HEK293 (cell line): ENCODE results near the gene DBH.

Experiments
- CTCF ChIA-PET: fragments of 350-600 bp; formaldehyde crosslinking; extraction: SDS; loops from one replicate; lab custom pipeline; 2021; ENCODE audit warnings: antibody characterized with exemption; lab: Yijun Ruan, JAX
- POLR2A ChIA-PET: fragments of 300-600 bp; formaldehyde crosslinking; extraction: SDS; loops from one replicate; lab custom pipeline; 2020; ENCODE audit warnings: antibody characterized with exemption, inconsistent platforms; lab: Yijun Ruan, JAX
- H3K27ac ChIP-seq: fragments of 200-500 bp; sonication (Bioruptor generic); 2 replicates; pipeline ENCODE4 v1.5.1; 2014; ENCODE audit warnings: low read depth, low read length, control low read depth, inconsistent platforms; ENCODE audit errors: extremely low read depth
- H3K36me3 ChIP-seq, 2 experiments: fragments of 200-500 bp in 1 of 2; sonication (Bioruptor generic) in 1 of 2; 1 replicate in 1 of 2; 2 replicates in 1 of 2; pipeline ENCODE4 v1.5.1; 2014 to 2017; ENCODE audit warnings: inconsistent platforms in 2 of 2, low read length in 2 of 2; ENCODE audit not compliant: control insufficient read depth in 2 of 2, insufficient read depth in 1 of 2
- H3K4me1 ChIP-seq: fragments of 200-500 bp; sonication (Bioruptor generic); 2 replicates; pipeline ENCODE4 v1.5.1; 2014; ENCODE audit warnings: mild to moderate bottlenecking, low read length, inconsistent platforms; ENCODE audit not compliant: control insufficient read depth, insufficient read depth
- H3K4me3 ChIP-seq: 2 replicates; pipeline ENCODE4 v1.5.1; 2011; ENCODE audit warnings: low read depth, mild to moderate bottlenecking, control low read depth, low read length, moderate library complexity
- H3K9me3 ChIP-seq: fragments of 200-500 bp; sonication (Bioruptor generic); 2 replicates; pipeline ENCODE4 v1.5.1; 2014; ENCODE audit warnings: low read depth, low read length, inconsistent platforms; ENCODE audit not compliant: control insufficient read depth, insufficient read depth
- BCL11A ChIP-seq: fragments of 450-650 bp; formaldehyde crosslinking; IDR thresholded peaks from 2 replicates; pipeline ENCODE4 v1.5.1; 2016; ENCODE audit warnings: low read depth, missing biosample characterization, missing genetic modification characterization
- EGR2 ChIP-seq: fragments of 450-650 bp; formaldehyde crosslinking; IDR thresholded peaks from 2 replicates; pipeline ENCODE4 v1.5.1; 2016; ENCODE audit warnings: low read depth, missing biosample characterization, missing genetic modification characterization
- FEZF1 ChIP-seq: fragments of 450-650 bp; formaldehyde crosslinking; IDR thresholded peaks from 2 replicates; pipeline ENCODE4 v1.5.1; 2016; ENCODE audit warnings: missing biosample characterization, missing genetic modification characterization
- GLIS1 ChIP-seq: fragments of 450-650 bp; formaldehyde crosslinking; IDR thresholded peaks from 2 replicates; pipeline ENCODE4 v1.5.1; 2016; ENCODE audit warnings: missing biosample characterization, missing genetic modification characterization
- KLF7 ChIP-seq: fragments of 450-650 bp; formaldehyde crosslinking; IDR thresholded peaks from 2 replicates; pipeline ENCODE4 v1.5.1; 2016; ENCODE audit warnings: missing biosample characterization, missing genetic modification characterization, borderline replicate concordance
- MYNN ChIP-seq: fragments of 450-650 bp; formaldehyde crosslinking; IDR thresholded peaks from 2 replicates; pipeline ENCODE4 v1.5.1; 2016; ENCODE audit warnings: missing biosample characterization, missing genetic modification characterization, borderline replicate concordance
- OSR2 ChIP-seq: fragments of 450-650 bp; formaldehyde crosslinking; IDR thresholded peaks from 2 replicates; pipeline ENCODE4 v1.5.1; 2016; ENCODE audit warnings: missing biosample characterization, missing genetic modification characterization
- SCRT2 ChIP-seq: fragments of 450-650 bp; formaldehyde crosslinking; IDR thresholded peaks from 2 replicates; pipeline ENCODE4 v1.5.1; 2016; ENCODE audit warnings: missing biosample characterization, missing genetic modification characterization
- ZFHX2 ChIP-seq: fragments of 450-650 bp; formaldehyde crosslinking; conservative IDR thresholded peaks from 2 replicates; pipeline ENCODE4 v1.5.1; 2016; ENCODE audit warnings: missing biosample characterization, missing genetic modification characterization
- ZIC2 ChIP-seq: fragments of 450-650 bp; formaldehyde crosslinking; IDR thresholded peaks from 2 replicates; pipeline ENCODE4 v1.5.1; 2016; ENCODE audit warnings: missing biosample characterization, missing genetic modification characterization
- ZNF121 ChIP-seq: fragments of 450-650 bp; formaldehyde crosslinking; IDR thresholded peaks from 2 replicates; pipeline ENCODE4 v1.5.1; 2016; ENCODE audit warnings: missing biosample characterization, missing genetic modification characterization
- ZNF19 ChIP-seq: fragments of 450-650 bp; formaldehyde crosslinking; IDR thresholded peaks from 2 replicates; pipeline ENCODE4; 2016; ENCODE audit warnings: missing biosample characterization, missing genetic modification characterization, low read depth
- ZNF302 ChIP-seq: fragments of 450-650 bp; formaldehyde crosslinking; IDR thresholded peaks from 2 replicates; pipeline ENCODE4 v1.5.1; 2016; ENCODE audit warnings: missing biosample characterization, missing genetic modification characterization, low read depth
- ZNF354C ChIP-seq: fragments of 450-650 bp; formaldehyde crosslinking; IDR thresholded peaks from 2 replicates; pipeline ENCODE4 v1.5.1; 2016; ENCODE audit warnings: missing biosample characterization, missing genetic modification characterization, low read depth, borderline replicate concordance
- ZNF37A ChIP-seq: fragments of 450-650 bp; IDR thresholded peaks from 2 replicates; pipeline ENCODE4 v1.5.1; 2018; ENCODE audit warnings: missing biosample characterization, missing genetic modification characterization
- ZNF510 ChIP-seq: fragments of 450-650 bp; formaldehyde crosslinking; IDR thresholded peaks from 2 replicates; pipeline ENCODE4 v1.5.1; 2018; ENCODE audit warnings: mild to moderate bottlenecking, missing genetic modification characterization, missing biosample characterization; ENCODE audit not compliant: insufficient replicate concordance
- ZNF555 ChIP-seq: fragments of 450-650 bp; formaldehyde crosslinking; conservative IDR thresholded peaks from 2 replicates; pipeline ENCODE4 v1.5.1; 2017; ENCODE audit warnings: missing biosample characterization, mild to moderate bottlenecking, missing genetic modification characterization, inconsistent platforms
- ZNF610 ChIP-seq: fragments of 450-650 bp; formaldehyde crosslinking; IDR thresholded peaks from 2 replicates; pipeline ENCODE4 v1.5.1; 2016; ENCODE audit warnings: missing biosample characterization, missing genetic modification characterization, borderline replicate concordance
- ZNF654 ChIP-seq: fragments of 450-650 bp; formaldehyde crosslinking; IDR thresholded peaks from 2 replicates; pipeline ENCODE4 v1.5.1; 2016; ENCODE audit warnings: low read depth, missing biosample characterization, missing genetic modification characterization
- ZNF707 ChIP-seq: fragments of 450-650 bp; formaldehyde crosslinking; IDR thresholded peaks from 2 replicates; pipeline ENCODE4 v1.5.1; 2016; ENCODE audit warnings: missing biosample characterization, missing genetic modification characterization
- TF ChIP-seq, protein P1 (sequence below): fragments of 450-650 bp; formaldehyde crosslinking; IDR thresholded peaks from 2 replicates; pipeline ENCODE4 v1.5.1; 2016; ENCODE audit warnings: missing biosample characterization, missing genetic modification characterization
- TF ChIP-seq, protein P2 (sequence below): fragments of 450-650 bp; formaldehyde crosslinking; IDR thresholded peaks from 2 replicates; pipeline ENCODE4 v1.5.1; 2016; ENCODE audit warnings: missing biosample characterization, missing genetic modification characterization, borderline replicate concordance
- TF ChIP-seq, protein P3 (sequence below): fragments of 450-650 bp; formaldehyde crosslinking; IDR thresholded peaks from 2 replicates; pipeline ENCODE4 v1.5.1; 2017; ENCODE audit warnings: missing biosample characterization, missing genetic modification characterization
- TF ChIP-seq, protein P4 (sequence below): fragments of 450-650 bp; formaldehyde crosslinking; IDR thresholded peaks from 2 replicates; pipeline ENCODE4 v1.5.1; 2016; ENCODE audit warnings: missing biosample characterization, missing genetic modification characterization
- TF ChIP-seq, protein P5 (sequence below): fragments of 450-650 bp; formaldehyde crosslinking; IDR thresholded peaks from 2 replicates; pipeline ENCODE4 v1.5.1; 2017; ENCODE audit warnings: missing biosample characterization, missing genetic modification characterization
- TF ChIP-seq, protein P6 (sequence below): fragments of 450-650 bp; IDR thresholded peaks from 2 replicates; pipeline ENCODE4 v1.5.1; 2018; ENCODE audit warnings: missing biosample characterization, missing genetic modification characterization

The DBH gene

DNA sequence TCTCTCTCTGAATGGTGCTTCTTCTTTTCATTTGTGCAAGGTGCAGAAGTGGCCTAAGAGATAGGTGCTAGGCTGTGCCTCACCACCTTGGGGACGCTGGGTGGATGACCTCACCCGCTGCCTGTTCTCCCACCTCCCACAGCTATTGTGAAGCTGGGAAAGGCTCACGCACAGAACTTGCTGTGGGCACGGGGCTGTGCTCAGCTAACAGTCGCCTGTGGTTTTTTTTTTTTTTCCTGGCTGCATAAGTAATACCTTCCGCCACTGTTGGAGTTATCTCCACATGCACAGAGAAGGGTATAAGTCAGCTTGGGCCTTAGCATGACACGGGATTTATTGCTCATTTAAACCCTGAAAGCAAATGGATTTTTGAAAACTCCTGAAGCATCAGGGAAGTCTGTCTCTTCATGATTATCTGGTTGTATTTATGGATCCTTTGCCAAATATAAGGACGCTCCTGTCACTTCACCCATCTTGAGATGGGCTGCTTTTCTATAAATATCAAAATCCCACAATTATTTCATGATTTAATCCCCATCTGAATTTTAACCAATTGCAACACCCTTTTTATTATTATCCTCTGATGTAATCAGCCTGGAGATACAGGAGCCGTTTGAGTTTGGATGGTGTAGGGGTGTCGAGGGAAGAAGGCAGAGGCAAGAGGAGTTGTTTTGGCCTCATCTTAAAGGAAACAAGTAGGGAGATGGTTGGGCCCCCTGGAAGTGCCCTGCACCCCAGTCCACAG lies 9.0 kb downstream of the DBH start:
- no peaks in the 10 kb centered on the region for H3K9me3 ChIP-seq
- H3K36me3 ChIP-seq = no peaks in the 10 kb centered on the region
- ChIA-PET CTCF (no interaction called here), POLR2A (no interaction called here)
- H3K27ac ChIP-seq = no peak overlapping the region
- H3K4me3 ChIP-seq = no peak overlapping the region
- no peaks in the 10 kb centered on the region for H3K4me1 ChIP-seq
- peak; percentile 58 for TF ChIP-seq GLIS1 (tag by site-specific recombination)
- TF ChIP-seq OSR2 = no peak
- TF ChIP-seq MYNN (tag by site-specific recombination) = no peak
- TF ChIP-seq ZNF302 = no peak
- TF ChIP-seq BCL11A (tag by site-specific recombination) = no peak
- no peak for TF ChIP-seq KLF7 (tag by site-specific recombination)
- TF ChIP-seq ZNF510 (tag by site-specific recombination) = no peak
- no peak for TF ChIP-seq ZNF555 (tag by site-specific recombination)
- TF ChIP-seq ZNF707 = no peak
- TF ChIP-seq, protein P1, sequence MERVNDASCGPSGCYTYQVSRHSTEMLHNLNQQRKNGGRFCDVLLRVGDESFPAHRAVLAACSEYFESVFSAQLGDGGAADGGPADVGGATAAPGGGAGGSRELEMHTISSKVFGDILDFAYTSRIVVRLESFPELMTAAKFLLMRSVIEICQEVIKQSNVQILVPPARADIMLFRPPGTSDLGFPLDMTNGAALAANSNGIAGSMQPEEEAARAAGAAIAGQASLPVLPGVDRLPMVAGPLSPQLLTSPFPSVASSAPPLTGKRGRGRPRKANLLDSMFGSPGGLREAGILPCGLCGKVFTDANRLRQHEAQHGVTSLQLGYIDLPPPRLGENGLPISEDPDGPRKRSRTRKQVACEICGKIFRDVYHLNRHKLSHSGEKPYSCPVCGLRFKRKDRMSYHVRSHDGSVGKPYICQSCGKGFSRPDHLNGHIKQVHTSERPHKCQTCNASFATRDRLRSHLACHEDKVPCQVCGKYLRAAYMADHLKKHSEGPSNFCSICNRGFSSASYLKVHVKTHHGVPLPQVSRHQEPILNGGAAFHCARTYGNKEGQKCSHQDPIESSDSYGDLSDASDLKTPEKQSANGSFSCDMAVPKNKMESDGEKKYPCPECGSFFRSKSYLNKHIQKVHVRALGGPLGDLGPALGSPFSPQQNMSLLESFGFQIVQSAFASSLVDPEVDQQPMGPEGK (tag by site-specific recombination) = 0 out of 2 replicates have a peak, but pooled peaks have one; percentile 41
- peak; percentile 33; the same call in 1 of the 2 replicates for TF ChIP-seq FEZF1 (tag by site-specific recombination)
- TF ChIP-seq ZNF19 (tag by site-specific recombination) = no peak
- TF ChIP-seq, protein P2, sequence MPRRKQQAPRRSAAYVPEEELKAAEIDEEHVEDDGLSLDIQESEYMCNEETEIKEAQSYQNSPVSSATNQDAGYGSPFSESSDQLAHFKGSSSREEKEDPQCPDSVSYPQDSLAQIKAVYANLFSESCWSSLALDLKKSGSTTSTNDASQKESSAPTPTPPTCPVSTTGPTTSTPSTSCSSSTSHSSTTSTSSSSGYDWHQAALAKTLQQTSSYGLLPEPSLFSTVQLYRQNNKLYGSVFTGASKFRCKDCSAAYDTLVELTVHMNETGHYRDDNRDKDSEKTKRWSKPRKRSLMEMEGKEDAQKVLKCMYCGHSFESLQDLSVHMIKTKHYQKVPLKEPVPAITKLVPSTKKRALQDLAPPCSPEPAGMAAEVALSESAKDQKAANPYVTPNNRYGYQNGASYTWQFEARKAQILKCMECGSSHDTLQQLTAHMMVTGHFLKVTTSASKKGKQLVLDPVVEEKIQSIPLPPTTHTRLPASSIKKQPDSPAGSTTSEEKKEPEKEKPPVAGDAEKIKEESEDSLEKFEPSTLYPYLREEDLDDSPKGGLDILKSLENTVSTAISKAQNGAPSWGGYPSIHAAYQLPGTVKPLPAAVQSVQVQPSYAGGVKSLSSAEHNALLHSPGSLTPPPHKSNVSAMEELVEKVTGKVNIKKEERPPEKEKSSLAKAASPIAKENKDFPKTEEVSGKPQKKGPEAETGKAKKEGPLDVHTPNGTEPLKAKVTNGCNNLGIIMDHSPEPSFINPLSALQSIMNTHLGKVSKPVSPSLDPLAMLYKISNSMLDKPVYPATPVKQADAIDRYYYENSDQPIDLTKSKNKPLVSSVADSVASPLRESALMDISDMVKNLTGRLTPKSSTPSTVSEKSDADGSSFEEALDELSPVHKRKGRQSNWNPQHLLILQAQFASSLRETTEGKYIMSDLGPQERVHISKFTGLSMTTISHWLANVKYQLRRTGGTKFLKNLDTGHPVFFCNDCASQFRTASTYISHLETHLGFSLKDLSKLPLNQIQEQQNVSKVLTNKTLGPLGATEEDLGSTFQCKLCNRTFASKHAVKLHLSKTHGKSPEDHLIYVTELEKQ = no peak
- TF ChIP-seq, protein P3, sequence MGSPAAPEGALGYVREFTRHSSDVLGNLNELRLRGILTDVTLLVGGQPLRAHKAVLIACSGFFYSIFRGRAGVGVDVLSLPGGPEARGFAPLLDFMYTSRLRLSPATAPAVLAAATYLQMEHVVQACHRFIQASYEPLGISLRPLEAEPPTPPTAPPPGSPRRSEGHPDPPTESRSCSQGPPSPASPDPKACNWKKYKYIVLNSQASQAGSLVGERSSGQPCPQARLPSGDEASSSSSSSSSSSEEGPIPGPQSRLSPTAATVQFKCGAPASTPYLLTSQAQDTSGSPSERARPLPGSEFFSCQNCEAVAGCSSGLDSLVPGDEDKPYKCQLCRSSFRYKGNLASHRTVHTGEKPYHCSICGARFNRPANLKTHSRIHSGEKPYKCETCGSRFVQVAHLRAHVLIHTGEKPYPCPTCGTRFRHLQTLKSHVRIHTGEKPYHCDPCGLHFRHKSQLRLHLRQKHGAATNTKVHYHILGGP (tag by site-specific recombination) = no peak
- TF ChIP-seq EGR2 (tag by site-specific recombination) = peak; percentile 41; the same call in 1 of the 2 replicates
- TF ChIP-seq SCRT2 (tag by site-specific recombination) = no peak
- TF ChIP-seq, protein P4, sequence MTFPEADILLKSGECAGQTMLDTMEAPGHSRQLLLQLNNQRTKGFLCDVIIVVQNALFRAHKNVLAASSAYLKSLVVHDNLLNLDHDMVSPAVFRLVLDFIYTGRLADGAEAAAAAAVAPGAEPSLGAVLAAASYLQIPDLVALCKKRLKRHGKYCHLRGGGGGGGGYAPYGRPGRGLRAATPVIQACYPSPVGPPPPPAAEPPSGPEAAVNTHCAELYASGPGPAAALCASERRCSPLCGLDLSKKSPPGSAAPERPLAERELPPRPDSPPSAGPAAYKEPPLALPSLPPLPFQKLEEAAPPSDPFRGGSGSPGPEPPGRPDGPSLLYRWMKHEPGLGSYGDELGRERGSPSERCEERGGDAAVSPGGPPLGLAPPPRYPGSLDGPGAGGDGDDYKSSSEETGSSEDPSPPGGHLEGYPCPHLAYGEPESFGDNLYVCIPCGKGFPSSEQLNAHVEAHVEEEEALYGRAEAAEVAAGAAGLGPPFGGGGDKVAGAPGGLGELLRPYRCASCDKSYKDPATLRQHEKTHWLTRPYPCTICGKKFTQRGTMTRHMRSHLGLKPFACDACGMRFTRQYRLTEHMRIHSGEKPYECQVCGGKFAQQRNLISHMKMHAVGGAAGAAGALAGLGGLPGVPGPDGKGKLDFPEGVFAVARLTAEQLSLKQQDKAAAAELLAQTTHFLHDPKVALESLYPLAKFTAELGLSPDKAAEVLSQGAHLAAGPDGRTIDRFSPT = no peak
- TF ChIP-seq ZNF37A = no peak
- TF ChIP-seq ZIC2 (tag by site-specific recombination) = peak; percentile 51
- TF ChIP-seq, protein P5, sequence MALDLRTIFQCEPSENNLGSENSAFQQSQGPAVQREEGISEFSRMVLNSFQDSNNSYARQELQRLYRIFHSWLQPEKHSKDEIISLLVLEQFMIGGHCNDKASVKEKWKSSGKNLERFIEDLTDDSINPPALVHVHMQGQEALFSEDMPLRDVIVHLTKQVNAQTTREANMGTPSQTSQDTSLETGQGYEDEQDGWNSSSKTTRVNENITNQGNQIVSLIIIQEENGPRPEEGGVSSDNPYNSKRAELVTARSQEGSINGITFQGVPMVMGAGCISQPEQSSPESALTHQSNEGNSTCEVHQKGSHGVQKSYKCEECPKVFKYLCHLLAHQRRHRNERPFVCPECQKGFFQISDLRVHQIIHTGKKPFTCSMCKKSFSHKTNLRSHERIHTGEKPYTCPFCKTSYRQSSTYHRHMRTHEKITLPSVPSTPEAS (tag by site-specific recombination) = peak; percentile 87
- peak; percentile 38 for TF ChIP-seq ZFHX2 (tag by site-specific recombination)
- TF ChIP-seq ZNF354C (tag by site-specific recombination) = no peak
- TF ChIP-seq, protein P6, sequence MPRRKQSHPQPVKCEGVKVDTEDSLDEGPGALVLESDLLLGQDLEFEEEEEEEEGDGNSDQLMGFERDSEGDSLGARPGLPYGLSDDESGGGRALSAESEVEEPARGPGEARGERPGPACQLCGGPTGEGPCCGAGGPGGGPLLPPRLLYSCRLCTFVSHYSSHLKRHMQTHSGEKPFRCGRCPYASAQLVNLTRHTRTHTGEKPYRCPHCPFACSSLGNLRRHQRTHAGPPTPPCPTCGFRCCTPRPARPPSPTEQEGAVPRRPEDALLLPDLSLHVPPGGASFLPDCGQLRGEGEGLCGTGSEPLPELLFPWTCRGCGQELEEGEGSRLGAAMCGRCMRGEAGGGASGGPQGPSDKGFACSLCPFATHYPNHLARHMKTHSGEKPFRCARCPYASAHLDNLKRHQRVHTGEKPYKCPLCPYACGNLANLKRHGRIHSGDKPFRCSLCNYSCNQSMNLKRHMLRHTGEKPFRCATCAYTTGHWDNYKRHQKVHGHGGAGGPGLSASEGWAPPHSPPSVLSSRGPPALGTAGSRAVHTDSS (tag by site-specific recombination) = no peak
- TF ChIP-seq ZNF610 = no peak
- TF ChIP-seq ZNF654 (tag by site-specific recombination) = no peak
- TF ChIP-seq ZNF121 (tag by site-specific recombination) = no peak
